Activated CD8-positive, alpha-beta memory T cell treated with anti-CD3 and anti-CD28 coated beads, Interleukin-2, amount 10 ng/mL, durations not matched to agents 7 days and 5 days (primary cell): ENCODE results near the gene LYL1. TPM values are rescaled to one million over a fixed set of nuclear protein-coding genes. Genes with fewer than 3 reads are reported as not detected.

Source experiments
- ATAC-seq: fragments of 150-1000 bp; cut with Tn5 transposase; one replicate; pipeline ENCODE4 v1.10.0; 2021; ENCODE audit warnings: moderate library complexity
- CTCF ChIA-PET: fragments of 350-600 bp; sonication (Branson Sonifier 250); formaldehyde crosslinking; loops from one replicate; lab custom pipeline; 2021; ENCODE audit warnings: antibody characterized with exemption; lab: Charles Lee
- DNase-seq: peaks from one replicate; pipeline ENCODE4 v3.0.0-alpha.2; 2020
- H3K27ac Mint-ChIP-seq: one replicate; pipeline ENCODE4 v1.8.0; 2021; ENCODE audit warnings: mild to moderate bottlenecking, mixed read lengths
- H3K27me3 Mint-ChIP-seq: one replicate; pipeline ENCODE4 v1.8.0; 2021; ENCODE audit warnings: mixed read lengths
- H3K36me3 Mint-ChIP-seq: one replicate; pipeline ENCODE4 v1.8.0; 2021; ENCODE audit warnings: mild to moderate bottlenecking, mixed read lengths
- H3K4me1 Mint-ChIP-seq: one replicate; pipeline ENCODE4 v1.8.0; 2021; ENCODE audit warnings: mixed read lengths
- H3K4me3 Mint-ChIP-seq: one replicate; pipeline ENCODE4 v1.8.0; 2021; ENCODE audit warnings: mild to moderate bottlenecking, moderate library complexity, mixed read lengths
- H3K9me3 Mint-ChIP-seq: one replicate; pipeline ENCODE4 v1.8.0; 2022; ENCODE audit warnings: low read depth, mixed read lengths
- total RNA-seq, 2 experiments: library from RNA; stranded (reverse); gene quantifications; one replicate each; pipeline ENCODE4 v1.2.3, GENCODE V29; 2021

The LYL1 gene
- total RNA-seq, 2 experiments from 2014 or later: 0.49 to 0.64 TPM

- CTCF ChIA-PET: interaction anchor here (1.0 to 8.5 kb wide), 4 partner anchors 34 to 132 kb away, joined by 3 to 178 read pairs (median 9); no protein-coding TSS in a partner anchor
- Mint-ChIP-seq H3K27me3 (peaks cover 32% of the 10 kb centered on the region), H3K36me3 (no peaks in the 10 kb centered on the region), H3K4me1 (peaks cover 8% of the 10 kb centered on the region), H3K9me3 (no peaks in the 10 kb centered on the region), H3K4me3 (no peak overlapping the region), H3K27ac (no peak overlapping the region)
- ATAC-seq: no peak
- no peak for DNase-seq
Observed at GRCh38 chr19:13092158-13092543, 10.5 kb downstream of the LYL1 start.

- no peak for ATAC-seq
- Mint-ChIP-seq H3K36me3 (no peaks in the 10 kb centered on the region), H3K4me3 (no peak overlapping the region), H3K9me3 (no peaks in the 10 kb centered on the region), H3K27me3 (peaks cover 27% of the 10 kb centered on the region), H3K4me1 (peaks cover 4% of the 10 kb centered on the region), H3K27ac (no peak overlapping the region)
- DNase-seq: no peak
- CTCF ChIA-PET: interaction anchor here (0.7 to 8.5 kb wide), 5 partner anchors 58 to 529 kb away, joined by 3 to 178 read pairs (median 3); no protein-coding TSS in a partner anchor
Observed at GRCh38 chr19:13091400-13092157, 11.1 kb downstream of the LYL1 start.

- CTCF ChIA-PET: interaction anchor here (2.1 to 8.5 kb wide), 2 partner anchors 111 to 125 kb away, joined by 12 to 178 read pairs; no protein-coding TSS in a partner anchor
Observed at GRCh38 chr19:13090511-13091231, 12.0 kb downstream of the LYL1 start.

GRCh38 chr19:13089857-13090507, 12.7 kb downstream of the LYL1 start:
- peaks cover 14% of the 10 kb centered on the region for H3K27me3 Mint-ChIP-seq
- H3K36me3 Mint-ChIP-seq: no peaks in the 10 kb centered on the region
- no peaks in the 10 kb centered on the region for H3K4me1 Mint-ChIP-seq
- no peaks in the 10 kb centered on the region for H3K9me3 Mint-ChIP-seq
- CTCF ChIA-PET: interaction anchor here (0.7 to 8.5 kb wide), 3 partner anchors 9 to 125 kb away, joined by 3 to 178 read pairs (median 4); no protein-coding TSS in a partner anchor
- DNase-seq (no peak), ATAC-seq (no peak)
- no peak overlapping the region for H3K4me3 Mint-ChIP-seq
- H3K27ac Mint-ChIP-seq: no peak overlapping the region

More at GRCh38 chr19:13090511-13091231, 12.0 kb downstream of the LYL1 start:
- Mint-ChIP-seq H3K4me1 (no peaks in the 10 kb centered on the region), H3K27me3 (peaks cover 18% of the 10 kb centered on the region), H3K27ac (no peak overlapping the region), H3K9me3 (no peaks in the 10 kb centered on the region), H3K4me3 (no peak overlapping the region), H3K36me3 (no peaks in the 10 kb centered on the region)
- DNase-seq: no peak
- no peak for ATAC-seq

GRCh38 chr19:13089139-13089856, 13.4 kb downstream of the LYL1 start:
- peaks cover 10% of the 10 kb centered on the region for H3K27me3 Mint-ChIP-seq
- DNase-seq (no peak), ATAC-seq (peak; percentile 56)
- no peak overlapping the region for H3K4me3 Mint-ChIP-seq
- H3K27ac Mint-ChIP-seq: no peak overlapping the region
- no peaks in the 10 kb centered on the region for H3K36me3 Mint-ChIP-seq
- CTCF ChIA-PET: interaction anchor here (0.7 to 8.5 kb wide), 3 partner anchors 10 to 124 kb away, joined by 3 to 178 read pairs (median 4); no protein-coding TSS in a partner anchor
- H3K4me1 Mint-ChIP-seq: no peaks in the 10 kb centered on the region
- H3K9me3 Mint-ChIP-seq: no peaks in the 10 kb centered on the region

GRCh38 chr19:13087795-13088537, 14.7 kb downstream of the LYL1 start:
- no peaks in the 10 kb centered on the region for H3K4me1 Mint-ChIP-seq
- no peak for DNase-seq
- H3K36me3 Mint-ChIP-seq: no peaks in the 10 kb centered on the region
- H3K4me3 Mint-ChIP-seq: no peak overlapping the region
- CTCF ChIA-PET: interaction anchor here (1.3 to 4.9 kb wide), 3 partner anchors 27 to 123 kb away, joined by 4 to 16 read pairs (median 13); no protein-coding TSS in a partner anchor
- peaks cover 5% of the 10 kb centered on the region for H3K27me3 Mint-ChIP-seq
- no peak overlapping the region for H3K27ac Mint-ChIP-seq
- no peaks in the 10 kb centered on the region for H3K9me3 Mint-ChIP-seq
- no peak for ATAC-seq

GRCh38 chr19:13087295-13087694, 15.4 kb downstream of the LYL1 start:
- Mint-ChIP-seq H3K27me3 (peaks cover 5% of the 10 kb centered on the region), H3K27ac (no peak overlapping the region), H3K36me3 (no peaks in the 10 kb centered on the region), H3K4me1 (no peaks in the 10 kb centered on the region), H3K9me3 (no peaks in the 10 kb centered on the region), H3K4me3 (no peak overlapping the region)
- CTCF ChIA-PET: interaction anchor here (1.3 to 4.9 kb wide), 4 partner anchors 26 to 122 kb away, joined by 4 to 16 read pairs (median 9); no protein-coding TSS in a partner anchor
- no peak for ATAC-seq
- DNase-seq: no peak

- H3K36me3 Mint-ChIP-seq: no peaks in the 10 kb centered on the region
- no peaks in the 10 kb centered on the region for H3K4me1 Mint-ChIP-seq
- no peak overlapping the region for H3K4me3 Mint-ChIP-seq
- CTCF ChIA-PET: interaction anchor here (0.6 to 5.2 kb wide), 7 partner anchors 8 to 121 kb away, joined by 3 to 21 read pairs (median 5); no protein-coding TSS in a partner anchor
- ATAC-seq: no peak
- H3K27ac Mint-ChIP-seq: no peak overlapping the region
- H3K27me3 Mint-ChIP-seq: peaks cover 2% of the 10 kb centered on the region
- DNase-seq: no peak
- H3K9me3 Mint-ChIP-seq: no peaks in the 10 kb centered on the region
Observed at GRCh38 chr19:13086341-13086740, 16.3 kb downstream of the LYL1 start.

- Mint-ChIP-seq H3K27me3 (peaks cover 2% of the 10 kb centered on the region), H3K27ac (no peak overlapping the region)
Observed at GRCh38 chr19:13085666-13086065, 17.0 kb downstream of the LYL1 start.

GRCh38 chr19:13083627-13084026, 19.0 kb downstream of the LYL1 start:
- Mint-ChIP-seq H3K4me3 (no peak overlapping the region), H3K9me3 (no peaks in the 10 kb centered on the region), H3K4me1 (no peaks in the 10 kb centered on the region), H3K36me3 (no peaks in the 10 kb centered on the region), H3K27ac (no peak overlapping the region), H3K27me3 (peaks cover 2% of the 10 kb centered on the region)
- ATAC-seq: no peak
- CTCF ChIA-PET: interaction anchor here (0.9 to 5.2 kb wide), 5 partner anchors 11 to 108 kb away, joined by 3 to 21 read pairs (median 10); no protein-coding TSS in a partner anchor
- no peak for DNase-seq

More at GRCh38 chr19:13085666-13086065, 17.0 kb downstream of the LYL1 start:
- DNase-seq (no peak), ATAC-seq (no peak)
- CTCF ChIA-PET: interaction anchor here (0.6 to 5.2 kb wide), 9 partner anchors 9 to 121 kb away, joined by 3 to 21 read pairs (median 5); no protein-coding TSS in a partner anchor
- Mint-ChIP-seq H3K4me3 (no peak overlapping the region), H3K4me1 (no peaks in the 10 kb centered on the region), H3K9me3 (no peaks in the 10 kb centered on the region), H3K36me3 (no peaks in the 10 kb centered on the region)

- Mint-ChIP-seq H3K27ac (no peak overlapping the region), H3K27me3 (peaks cover 2% of the 10 kb centered on the region), H3K4me1 (no peaks in the 10 kb centered on the region), H3K36me3 (no peaks in the 10 kb centered on the region), H3K9me3 (no peaks in the 10 kb centered on the region), H3K4me3 (no peak overlapping the region)
- CTCF ChIA-PET: interaction anchor here (0.6 to 5.2 kb wide), 4 partner anchors 12 to 108 kb away, joined by 3 to 21 read pairs (median 13); no protein-coding TSS in a partner anchor
- no peak for DNase-seq
- ATAC-seq: no peak
Observed at GRCh38 chr19:13083008-13083404, 19.7 kb downstream of the LYL1 start.
